HG03558 (cell line): ENCODE measurements around the gene POU2F3.

Source experiments
- ATAC-seq: cut with Tn5 transposase; IDR thresholded peaks from one replicate; pipeline ENCODE4 v1.9.1; 2021; ENCODE audit warnings: moderate number of reproducible peaks; ENCODE audit not compliant: unreplicated experiment; ENCODE audit errors: extremely low read depth

Gene POU2F3

DNA sequence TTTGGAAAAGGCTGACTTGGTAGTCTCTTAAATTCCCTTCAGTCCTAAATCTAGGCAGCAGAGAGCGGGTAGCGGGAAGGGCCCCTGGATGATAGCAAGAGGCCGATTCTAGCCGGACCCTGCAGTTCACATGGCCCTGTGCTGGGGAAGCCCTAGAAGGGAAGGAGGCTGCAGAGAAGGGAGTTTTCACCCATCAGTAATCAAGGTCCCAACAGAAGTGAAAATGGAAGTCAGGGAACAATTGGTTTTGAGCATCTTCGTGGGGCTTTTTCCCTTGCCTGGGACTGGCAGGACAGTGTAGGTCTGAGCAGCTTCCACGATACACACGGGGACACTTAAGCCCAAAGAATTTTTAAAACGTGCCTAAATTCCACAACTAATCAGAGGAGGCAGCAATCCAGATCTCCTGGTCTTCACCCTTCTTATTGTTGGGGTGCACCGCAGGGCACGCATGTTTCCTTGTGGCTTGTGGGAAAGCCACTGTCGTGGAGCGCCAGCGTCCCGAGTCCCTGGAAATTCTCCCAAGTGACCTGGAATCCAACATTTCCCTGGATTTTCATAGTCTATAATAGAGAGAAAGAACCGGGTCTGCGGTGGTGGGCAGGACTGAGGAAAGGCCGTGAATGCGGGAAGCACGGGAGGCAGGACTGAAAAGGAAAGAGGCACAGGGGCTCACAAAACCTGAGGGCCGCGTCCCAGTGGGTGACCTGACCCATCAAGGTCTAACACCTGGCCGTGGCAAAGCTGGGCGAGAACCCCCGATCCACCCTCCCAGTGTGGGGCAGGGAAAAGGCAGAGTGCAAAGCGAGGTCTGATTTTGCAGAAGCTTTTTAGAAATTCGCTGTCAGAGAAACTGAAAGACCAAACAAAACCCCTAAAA, 30.0 kb upstream of the POU2F3 start:
- ATAC-seq, result no peak

DNA sequence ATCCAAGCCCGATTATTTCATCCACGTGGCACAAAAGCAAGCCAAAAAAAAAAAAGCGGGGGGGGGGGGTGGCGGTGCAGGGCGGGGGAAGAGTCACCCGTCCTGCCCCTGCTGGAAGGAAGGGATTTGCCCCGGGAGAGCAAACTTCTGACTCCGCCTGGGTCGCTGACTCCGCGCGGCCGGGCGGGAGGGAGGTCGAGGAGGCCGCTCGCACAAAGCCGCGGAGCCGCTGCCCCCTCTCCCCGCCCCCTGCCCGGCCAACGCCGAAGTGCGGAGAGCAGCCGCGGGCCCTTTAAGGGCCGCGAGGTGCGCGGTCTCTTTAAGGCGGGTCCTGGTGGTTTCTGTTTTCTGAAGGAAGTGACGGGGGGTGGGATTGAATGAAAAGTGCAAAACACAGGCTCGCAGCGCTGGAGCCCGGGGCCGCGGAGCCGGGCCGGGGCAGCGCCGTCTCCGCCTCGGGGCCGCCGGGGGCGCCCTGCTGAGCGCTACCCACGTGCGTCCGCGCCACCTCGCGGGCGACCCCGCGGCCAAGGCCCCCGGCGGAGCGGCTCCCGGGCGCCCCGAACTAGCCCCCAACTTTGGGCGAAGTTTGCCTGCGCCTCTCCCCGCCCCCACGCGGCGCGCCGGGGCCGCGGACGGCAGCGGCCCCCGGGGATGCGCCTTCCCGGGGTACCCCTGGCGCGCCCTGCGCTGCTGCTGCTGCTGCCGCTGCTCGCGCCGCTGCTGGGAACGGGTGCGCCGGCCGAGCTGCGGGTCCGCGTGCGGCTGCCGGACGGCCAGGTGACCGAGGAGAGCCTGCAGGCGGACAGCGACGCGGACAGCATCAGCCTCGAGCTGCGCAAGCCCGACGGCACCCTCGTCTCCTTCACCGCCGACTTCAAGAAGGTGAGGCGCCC, 29.1 kb upstream of the POU2F3 start, which contains the start of gene OAF:
OAF (plus strand) TSS at position 407 of the 896 bp plus-strand sequence; CDS start at position 655, 248 bp downstream.
- peak; percentile 63 for ATAC-seq

DNA sequence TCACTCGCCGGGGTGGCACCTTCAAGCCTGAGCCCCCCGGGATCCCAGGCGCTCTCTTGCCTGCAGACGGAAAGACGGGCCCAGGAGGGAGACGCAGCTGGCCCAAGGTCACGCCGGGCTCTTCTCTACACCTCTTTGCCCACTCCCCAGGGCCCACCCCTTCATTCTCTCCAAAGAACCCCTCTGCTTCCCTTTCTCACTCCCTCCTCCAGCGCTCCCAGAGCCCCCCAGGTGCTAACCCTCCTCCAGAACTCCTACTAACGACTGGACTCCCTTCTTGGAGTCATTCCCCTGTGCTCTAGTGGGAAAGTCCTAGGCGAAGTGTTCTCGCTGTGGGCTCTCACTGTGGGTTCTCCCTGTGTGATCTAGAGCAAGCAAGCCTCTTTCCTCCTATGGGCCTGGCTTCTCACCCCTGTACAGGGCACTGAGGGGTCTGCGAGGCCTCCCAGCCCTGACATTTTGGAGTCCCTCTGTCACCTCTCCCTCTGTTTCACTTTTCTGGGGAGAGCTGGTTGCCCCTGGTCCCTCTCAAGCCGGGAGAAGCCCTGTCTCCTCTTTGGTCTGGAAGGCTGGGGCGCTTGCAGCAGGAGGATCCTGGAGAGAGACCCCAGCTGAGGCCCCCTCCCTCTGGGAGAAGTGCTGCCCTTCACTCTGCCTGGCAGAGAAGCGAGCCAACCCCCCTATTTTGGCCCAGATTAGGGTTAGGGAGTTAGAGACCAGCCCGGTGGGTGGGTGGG, 28.2 kb upstream of the POU2F3 start:
- ATAC-seq, result no peak

DNA sequence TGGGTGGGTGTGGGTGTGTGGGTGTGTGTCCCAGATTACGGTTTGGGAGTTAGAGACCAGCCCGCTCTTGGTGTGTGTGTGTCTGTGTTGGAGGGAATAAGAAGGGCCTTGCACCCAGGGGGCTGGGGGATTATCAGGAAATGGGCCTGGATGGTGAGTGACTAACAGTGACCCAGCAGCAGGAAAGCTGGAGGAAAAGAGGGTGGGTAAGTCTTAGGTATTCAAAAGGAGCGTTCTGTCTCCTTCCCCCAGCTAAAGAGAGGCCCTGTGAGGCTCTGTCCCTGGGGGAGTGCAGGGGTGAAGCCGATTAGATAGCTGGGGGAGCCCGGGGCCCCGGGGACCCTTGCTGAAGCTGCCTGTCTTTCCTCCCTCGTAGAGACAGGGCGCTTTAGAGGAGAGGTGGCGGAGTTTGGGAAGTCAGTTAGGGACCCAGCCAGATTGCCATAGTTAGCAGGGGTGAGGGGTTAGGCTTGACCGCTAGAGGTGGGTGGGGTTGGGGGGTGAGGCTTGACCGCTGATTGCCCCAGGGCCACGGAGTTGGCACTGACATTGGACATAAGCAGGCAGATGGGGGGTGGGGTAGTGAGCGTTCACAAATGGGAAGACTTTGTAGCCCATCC, 27.6 kb upstream of the POU2F3 start:
- no peak for ATAC-seq

DNA sequence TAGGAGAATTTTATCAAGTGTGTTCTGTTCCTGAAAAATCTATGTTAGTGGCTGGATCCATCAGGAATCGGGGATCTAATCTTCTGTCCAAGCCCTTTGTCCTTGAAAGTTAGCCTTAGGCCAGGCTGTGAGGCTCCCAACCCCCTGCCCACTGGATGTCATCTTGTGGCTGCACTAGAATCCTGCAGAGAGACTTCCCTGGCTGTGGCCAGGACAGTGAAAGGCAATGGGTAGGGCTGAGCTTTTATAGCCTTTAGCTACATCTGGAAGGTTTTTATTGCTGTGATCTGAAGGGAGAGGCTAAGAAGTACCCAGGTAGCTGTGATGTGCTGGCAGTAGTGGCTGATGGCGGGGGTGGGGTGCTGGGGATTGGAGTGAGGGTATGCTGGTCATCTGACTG, 27.0 kb upstream of the POU2F3 start:
- no peak for ATAC-seq

DNA sequence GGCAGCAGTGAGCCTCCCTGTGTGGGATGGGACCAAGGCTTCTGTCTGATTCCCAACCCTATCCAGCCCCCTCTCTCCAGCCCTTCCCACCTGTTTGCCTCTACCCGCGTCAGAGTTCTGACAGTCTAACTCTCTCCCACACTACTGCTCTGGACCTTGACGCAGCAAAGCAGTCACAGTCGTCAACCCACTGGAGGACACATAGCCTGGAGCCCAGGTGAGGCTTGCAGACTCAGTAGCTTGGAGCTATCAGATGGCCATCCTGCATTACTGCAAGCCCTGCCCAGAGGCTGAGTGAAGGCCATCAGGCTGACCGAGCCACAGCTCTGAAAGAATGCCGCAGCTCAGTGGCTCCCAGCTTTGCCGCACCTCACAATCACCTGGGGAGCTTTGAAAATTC, 25.4 kb upstream of the POU2F3 start:
- ATAC-seq, result no peak

DNA sequence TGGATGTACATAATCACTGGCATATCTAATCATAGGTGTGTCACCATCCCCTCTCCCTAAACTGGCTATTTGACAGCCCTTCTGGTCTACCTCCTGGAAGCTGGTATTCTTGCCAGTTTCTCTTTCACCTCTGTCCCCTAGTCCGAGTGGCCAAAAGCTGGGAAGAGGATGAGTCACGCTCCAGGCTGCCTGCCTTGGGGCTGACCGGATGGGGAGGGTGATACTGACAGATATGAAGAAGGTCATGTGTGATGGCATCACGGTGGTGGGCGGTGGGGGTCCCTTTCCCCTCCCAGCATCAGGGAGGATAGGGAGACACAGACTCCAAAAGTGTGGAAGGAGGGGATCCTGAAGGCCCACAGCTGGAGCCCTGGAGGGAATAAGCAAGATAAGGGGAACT, 24.3 kb upstream of the POU2F3 start:
- ATAC-seq, result no peak

DNA sequence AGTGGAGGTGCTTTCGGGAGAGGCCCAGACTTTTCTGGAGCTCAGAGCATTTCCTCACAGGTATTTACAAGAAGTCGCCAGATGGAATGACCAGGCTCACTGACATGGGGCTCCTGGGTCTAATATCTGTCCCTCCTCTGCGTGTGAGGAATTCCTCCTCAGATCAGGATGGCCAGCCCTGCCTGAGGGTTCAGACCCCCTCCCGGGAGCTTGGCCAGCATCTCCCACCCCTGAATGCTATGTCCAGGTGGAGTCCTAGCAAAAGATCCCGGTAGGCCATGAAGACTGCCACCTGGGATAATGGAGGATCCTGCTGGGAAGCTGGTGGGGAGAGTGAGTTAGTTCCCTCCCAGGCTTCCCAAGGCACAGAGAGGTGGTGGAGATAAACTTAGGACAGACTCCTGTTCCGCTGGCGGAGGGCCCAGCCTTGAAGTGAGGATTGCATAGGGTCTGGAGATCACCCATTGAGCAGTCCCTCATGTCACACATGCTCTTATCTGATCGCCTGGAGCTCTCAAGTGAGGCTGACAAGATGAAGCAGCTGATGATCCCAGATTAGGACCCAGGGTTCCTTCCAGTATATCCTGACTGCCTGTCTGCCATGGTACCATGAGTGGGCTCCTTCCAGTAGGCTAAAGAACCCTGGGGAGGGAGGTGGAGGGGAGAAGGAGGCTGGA, 23.4 kb upstream of the POU2F3 start:
- no peak for ATAC-seq

DNA sequence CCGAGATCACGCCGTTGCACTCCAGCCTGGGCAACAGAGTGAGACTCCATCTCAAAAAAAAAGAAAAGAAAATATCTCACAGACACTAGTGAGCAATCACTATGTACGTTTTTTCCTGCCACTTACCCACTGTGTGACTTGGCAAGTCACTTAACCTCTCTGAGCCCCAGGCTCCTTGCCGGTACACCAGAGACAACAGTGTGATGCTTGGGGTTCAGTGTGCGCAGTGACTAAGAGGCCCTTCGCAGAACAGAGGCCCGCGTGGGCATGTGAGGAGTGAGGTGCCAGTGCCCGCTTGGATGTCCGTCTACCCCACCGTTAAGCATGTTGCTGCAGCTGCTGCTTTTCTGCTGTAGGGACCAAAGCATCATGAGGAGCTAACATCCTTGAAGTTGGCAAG, 22.4 kb upstream of the POU2F3 start:
- no peak for ATAC-seq

DNA sequence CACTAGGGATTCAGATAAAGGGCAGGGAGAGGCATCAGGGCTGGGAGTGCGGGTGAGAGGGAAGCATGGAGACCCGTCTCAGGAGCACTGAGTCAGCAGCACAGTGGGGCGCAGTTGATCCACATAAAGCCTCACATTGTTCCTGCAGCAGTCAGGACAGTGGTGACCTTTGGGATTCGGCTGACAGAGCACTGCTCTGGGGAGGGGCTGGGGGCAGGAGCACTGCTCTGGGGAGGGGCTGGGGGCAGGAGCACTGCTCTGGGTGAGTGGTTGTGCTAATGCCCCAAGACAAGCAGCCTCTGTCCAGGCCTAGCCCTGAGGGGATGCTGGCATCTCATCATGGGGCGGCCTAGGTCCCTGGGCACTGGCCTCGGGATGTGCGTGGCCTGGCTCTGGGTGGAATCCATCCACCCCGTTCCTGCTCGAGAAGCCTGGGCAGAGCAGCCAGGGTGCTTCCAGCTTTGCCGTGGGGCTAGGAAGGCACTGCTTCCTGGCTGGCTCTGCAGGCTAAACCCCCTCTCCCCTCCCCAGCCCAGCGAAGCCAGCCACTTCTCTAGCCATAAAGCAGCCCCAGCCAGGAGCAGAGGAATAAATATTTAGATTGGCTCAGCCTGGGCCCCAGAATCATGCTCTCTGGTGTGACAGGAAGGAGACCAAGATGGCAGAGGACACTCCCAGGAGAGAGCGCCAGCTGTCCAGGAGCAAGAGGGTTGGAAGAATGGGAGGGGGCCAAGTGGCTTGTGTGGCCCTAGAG, 21.8 kb upstream of the POU2F3 start:
- ATAC-seq, result no peak

DNA sequence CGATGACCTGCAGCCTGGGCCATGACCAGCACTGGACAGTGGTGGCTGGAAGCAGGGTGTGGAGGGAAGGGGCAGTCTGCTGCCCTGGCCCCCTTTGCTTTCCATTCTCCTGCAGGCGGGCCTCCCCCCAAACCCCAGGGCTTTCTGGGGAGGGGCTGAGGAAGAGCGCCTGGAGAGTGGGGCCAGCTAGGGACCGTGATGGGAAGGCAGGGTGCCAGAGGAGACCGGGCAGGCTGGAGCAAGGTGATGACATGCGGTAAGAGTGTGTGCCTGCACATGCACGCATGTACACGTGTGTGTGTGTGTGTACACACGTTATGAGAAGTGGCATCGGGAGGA, 21.3 kb upstream of the POU2F3 start:
- ATAC-seq, result no peak

DNA sequence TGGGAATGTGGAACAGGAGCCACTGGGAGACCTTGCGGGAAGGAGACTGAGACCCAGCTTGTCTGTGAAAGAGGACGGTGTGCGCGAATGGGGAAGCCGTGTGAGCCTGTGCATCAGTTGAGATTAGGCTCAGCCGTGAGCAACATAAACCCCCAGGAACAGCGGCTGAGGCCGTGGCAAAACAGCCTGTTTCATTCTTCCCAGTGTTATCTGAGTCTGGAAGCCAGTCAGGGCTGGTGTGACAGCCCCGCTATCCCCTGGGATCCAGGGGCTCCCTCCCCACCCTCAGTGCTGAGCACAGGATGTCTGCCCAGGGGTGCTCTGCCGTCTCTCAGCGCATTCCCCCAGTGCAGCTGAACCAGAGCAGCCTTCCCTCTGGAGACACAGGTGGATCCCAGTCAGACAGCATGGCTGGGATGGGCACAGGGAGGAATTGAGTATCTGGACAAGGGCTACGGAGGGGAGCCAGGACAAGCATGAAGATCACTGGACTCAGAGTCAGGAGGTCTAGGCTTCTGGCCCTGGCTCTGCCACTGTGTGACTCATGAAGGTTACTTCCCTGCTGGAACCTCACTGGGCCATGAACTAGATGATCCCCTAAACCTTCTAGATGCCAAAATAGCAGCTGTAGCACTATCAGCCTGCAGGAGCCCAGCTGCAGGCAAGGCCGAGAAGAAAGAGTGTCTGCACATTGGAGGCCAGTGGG, 20.6 kb upstream of the POU2F3 start:
- no peak for ATAC-seq

DNA sequence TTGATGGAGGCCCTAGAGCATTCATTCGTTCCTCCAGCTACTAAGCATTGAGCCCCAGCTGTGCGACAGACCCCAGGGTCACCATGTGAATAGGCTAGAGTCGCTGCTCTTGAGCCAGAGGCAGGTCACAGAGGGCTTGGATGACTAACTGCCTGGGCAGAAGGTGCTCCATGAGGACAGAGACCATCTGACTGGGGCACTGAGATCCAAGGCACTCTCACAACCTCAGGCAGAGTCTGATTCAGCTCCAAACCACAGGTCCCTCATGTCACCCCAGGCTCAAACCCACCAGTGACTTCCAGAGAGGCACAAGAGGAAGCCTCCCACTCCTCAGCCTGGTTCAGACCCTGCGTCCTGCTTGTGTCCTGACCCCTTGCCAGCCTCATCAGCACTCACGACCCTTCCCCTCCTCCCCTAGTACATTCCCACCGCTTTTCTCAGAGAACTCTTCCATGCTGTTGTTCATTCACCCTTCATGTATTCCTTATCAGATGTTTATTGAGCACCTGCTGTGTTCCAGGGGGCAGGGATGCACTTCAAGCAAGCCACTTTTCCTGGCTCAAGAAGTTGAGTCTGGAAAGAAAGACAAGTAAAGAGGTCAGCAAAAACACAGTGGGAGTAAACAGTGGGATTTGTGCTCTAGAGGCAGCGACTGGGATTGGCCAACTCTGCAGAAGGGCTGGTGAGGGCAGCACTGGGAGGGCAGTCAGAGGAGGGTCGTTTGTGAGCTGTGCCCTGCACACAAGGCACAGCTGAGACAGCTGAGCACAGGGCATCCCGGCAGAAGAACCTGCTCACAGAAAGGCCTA, 19.8 kb upstream of the POU2F3 start:
- no peak for ATAC-seq

DNA sequence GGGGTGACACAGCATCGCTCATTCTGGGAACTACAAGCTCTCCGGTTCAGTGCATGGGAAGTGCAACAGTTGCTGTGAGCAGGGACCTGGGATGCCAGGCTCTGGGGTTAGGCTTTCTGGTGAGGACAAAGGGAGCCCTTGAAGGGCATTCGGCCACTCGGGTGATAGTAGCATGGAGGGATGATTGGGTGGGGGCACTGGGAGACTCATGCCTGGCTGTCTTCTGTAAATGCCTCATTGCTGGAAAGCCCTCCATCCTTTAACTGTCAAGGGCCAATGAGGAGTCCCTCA, 19.2 kb upstream of the POU2F3 start:
- no peak for ATAC-seq

DNA sequence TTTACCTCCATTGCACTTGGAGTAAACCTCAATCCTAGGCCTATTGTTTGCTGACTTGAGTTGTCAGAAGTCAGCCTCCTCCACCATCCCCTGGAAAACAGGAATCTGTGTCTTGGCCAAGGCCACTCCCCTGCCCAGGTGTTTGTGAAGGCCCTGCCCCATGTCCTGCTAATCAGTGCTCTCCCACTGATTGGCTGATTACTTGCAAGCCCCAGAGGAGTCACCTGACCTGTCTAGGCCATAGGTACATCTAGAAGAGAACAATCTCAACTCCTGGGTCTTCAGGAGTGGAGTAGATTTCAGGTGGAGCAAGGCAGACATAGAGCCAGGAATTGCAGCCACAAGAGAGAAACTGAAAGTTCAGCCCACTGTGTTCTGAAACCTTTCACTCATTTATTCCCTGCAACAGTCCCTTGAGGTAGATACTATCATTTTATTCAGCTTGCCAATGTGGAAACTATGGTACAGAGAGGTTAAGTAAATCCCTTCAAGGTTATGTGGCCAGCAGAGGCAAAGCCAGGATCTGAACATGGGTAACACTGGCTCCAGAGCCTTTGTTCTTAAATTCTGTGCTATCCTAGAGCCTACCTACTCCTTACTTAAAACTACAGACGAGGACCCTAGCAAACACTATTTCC, 18.7 kb upstream of the POU2F3 start:
- ATAC-seq, result no peak

DNA sequence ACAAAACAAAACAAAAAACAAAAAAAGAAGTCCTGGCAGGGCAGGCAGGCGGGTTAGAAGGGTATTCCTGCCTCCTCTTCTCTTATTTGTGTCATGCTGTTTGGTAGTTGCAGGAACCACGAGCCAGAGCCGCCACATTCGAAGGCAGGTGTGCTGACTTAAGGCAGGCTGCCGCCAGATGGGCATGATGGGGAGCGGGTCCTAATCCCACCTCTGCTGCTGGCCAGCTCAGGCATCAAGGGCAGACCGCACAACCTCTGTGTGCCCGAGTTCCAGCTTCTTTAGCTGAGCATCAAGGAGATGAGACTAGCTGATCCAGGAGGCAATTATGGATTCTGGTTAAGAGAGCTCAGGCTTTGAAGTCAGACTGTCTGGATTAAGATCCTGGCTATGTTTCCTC, 17.0 kb upstream of the POU2F3 start:
- no peak for ATAC-seq

DNA sequence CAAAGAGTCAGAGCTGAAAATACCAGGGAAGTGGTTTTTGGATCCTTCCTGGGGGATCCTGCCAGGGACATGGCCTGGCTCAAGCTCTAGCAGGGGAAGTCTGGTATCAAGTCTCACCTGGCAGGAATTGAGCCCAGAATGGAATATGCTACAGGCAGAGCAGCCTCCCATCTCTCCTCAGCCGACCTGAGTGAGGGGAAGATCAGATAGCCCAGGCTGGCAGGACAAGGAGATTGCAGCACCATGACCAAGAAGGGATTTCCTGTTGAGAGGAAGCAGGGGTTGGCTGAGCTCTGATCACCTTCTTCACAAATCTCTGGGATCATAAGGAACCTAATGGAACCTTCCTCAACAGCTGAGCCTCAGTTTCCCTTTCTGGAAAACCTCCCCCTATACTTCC, 16.1 kb upstream of the POU2F3 start:
- no peak for ATAC-seq
